Left forelimb (tissue), 1 donor: Measurements from ENCODE around the gene HOTAIR.

ENCODE experiments used
- DNase-seq: peaks from one replicate; pipeline ENCODE4 v3.0.0-alpha.2; 2018; ENCODE audit warnings: low spot score

The HOTAIR gene

GRCh38 chr12:53959314-53959713, 15.4 kb downstream of the HOTAIR start:
- no peak for DNase-seq

DNA sequence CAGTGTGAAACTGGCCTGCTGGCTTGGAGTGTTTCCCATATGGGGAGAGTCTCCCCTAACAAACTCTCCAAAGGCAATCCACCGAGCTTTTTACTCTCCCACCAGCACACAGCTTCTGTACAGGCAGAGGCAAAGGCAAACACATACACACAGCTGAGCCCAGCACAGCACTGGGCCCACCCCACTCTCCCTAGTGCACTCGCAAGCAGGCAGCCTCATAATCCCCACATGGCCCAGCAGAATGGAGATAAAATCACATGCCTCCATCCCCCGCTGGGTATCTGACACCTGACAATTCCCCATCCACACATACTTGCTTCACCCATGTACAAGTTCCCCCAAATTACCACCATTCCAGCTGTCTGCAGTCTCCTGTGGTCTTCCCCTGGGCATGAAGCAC, 16.6 kb downstream of the HOTAIR start:
- no peak for DNase-seq

DNA sequence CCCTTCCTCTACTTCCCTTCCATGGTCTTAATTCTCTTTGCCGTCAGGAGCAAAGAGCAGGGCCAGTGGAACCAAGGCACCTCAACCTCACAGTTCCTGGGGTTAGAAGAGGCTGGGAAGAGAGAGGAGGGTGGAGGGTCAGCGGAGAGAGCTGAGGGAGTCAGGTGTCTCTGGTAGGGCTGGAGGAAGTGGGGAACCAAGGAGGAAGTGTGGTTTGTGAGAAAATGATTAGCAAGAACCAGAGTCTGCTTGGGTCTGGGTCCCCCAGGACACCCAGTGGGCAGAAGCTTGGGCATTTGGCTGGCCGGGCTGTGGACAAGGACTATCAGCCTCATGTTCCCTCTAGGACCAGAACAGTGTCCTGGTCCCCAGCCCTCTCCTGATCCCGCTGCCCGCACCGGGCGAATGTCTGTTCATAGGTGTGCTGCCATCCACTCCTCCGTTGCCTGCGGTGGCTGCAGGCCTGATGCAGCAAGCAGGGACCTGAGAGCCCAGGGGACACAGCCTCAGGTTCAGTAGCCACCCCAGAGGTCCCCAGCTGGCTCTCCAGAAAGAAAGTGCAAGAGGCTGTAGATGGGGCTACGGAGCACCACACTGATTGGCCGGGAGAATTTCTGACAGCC, 17.7 kb downstream of the HOTAIR start:
- no peak for DNase-seq

- no peak for DNase-seq
These were observed 18.4 kb downstream of the HOTAIR start for GRCh38 chr12:53956251-53956887.

- DNase-seq: no peak
These were observed 18.9 kb downstream of the HOTAIR start for GRCh38 chr12:53955776-53956250.

DNA sequence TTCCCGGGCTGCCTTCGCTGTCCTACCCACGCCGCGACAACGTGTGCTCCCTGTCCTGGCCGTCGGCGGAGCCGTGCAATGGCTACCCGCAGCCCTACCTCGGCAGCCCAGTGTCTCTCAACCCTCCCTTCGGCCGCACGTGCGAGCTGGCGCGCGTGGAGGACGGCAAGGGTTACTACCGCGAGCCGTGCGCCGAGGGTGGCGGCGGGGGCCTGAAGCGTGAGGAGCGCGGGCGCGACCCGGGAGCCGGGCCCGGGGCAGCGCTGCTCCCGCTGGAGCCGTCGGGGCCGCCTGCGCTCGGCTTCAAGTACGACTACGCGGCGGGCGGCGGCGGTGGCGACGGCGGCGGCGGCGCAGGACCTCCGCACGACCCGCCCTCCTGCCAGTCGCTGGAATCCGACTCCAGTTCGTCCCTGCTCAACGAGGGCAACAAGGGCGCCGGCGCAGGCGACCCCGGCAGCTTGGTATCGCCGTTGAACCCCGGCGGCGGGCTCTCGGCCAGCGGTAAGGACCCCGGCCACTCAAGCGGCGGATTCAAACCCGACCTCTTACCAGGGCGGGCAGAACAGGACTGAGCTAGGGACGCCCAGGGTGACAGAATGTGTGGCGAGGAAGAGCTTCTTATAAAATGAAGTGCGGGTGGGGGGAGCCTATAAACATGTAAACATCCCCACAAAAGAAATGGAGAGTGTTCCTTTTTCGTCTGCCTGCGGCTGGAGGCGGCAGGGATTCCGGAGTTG, 19.5 kb downstream of the HOTAIR start:
- no peak for DNase-seq

DNA sequence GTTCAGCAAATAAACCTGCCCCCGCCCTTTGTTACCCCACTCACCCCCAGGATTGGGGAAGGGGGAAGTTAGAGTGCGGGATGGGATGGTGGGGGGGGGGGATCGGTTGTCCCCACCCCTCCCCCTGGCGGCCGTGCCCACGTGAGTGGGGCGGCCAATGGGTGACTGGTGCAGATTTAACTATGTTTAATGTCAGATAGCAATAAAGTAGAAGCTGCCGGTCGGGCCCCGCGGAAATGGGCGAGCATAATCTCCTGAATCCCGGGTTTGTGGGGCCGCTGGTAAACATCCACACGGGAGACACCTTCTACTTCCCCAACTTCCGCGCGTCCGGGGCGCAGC, 20.1 kb downstream of the HOTAIR start, which contains the start of gene HOXC12:
Gene HOXC12 (plus strand): TSS at position 210 of the 342 bp plus-strand sequence. CDS start 27 bp downstream, at position 237.
- no peak for DNase-seq

DNA sequence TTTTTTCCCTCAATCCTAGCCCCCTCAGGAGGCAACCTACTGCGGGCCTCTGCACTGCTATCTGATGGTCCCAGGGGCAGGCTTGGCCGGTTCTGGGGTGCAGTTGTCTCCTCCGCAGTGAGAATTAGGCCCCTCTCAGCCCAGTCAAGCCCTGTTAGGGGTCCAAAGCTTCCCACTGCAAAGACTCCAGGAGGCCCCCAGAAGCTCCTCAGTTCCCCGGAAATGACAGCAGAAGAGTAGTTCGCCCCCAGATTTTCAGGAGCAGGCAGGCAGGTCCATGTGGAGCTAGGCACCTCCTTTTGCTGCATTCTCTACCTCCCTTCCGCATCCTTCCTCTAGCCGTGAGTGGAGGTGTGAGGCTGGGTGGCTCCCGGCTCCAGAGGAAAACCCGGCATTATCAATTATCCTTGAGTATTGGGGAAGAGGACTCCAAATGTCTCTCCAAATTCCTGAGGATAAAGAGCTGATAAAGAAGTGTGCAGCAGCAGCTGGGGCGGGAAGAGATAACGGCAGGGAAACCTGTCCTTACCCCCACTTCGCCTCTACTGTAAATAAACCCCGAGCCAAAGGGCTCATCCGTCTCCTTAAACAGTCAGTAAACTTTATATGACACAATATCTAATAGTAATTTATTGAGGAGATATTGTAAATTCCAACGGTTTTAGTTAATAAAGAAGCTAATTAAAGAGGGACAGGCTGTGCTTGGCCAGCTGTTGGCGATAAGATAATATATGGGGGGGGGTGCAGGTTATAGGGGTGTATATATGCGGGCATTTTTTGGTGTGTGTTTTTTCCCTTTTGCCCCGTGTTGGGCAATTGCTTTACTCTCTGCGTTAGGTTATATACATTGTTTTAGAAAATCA, 20.7 kb downstream of the HOTAIR start:
- no peak for DNase-seq

- DNase-seq: no peak
These were observed 21.7 kb downstream of the HOTAIR start for GRCh38 chr12:53952871-53953734.

DNA sequence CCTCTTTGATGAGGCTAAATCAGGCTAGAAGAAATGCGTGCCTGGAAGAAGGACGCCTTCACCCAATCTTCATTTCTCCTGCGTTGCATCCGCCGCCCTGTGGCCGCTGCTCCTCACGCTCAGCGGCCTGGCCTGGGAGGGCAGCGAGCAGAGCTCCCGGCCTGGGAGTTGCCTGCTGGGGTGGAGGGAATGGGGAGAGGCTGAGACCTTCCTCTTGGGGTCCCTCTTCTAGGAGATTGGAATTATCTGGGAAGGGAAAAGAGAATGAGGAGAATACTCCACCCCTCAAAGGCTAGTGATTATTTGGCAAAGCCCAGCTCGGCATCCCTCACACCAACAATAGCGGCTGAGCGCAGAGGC, 22.4 kb downstream of the HOTAIR start:
- no peak for DNase-seq

DNA sequence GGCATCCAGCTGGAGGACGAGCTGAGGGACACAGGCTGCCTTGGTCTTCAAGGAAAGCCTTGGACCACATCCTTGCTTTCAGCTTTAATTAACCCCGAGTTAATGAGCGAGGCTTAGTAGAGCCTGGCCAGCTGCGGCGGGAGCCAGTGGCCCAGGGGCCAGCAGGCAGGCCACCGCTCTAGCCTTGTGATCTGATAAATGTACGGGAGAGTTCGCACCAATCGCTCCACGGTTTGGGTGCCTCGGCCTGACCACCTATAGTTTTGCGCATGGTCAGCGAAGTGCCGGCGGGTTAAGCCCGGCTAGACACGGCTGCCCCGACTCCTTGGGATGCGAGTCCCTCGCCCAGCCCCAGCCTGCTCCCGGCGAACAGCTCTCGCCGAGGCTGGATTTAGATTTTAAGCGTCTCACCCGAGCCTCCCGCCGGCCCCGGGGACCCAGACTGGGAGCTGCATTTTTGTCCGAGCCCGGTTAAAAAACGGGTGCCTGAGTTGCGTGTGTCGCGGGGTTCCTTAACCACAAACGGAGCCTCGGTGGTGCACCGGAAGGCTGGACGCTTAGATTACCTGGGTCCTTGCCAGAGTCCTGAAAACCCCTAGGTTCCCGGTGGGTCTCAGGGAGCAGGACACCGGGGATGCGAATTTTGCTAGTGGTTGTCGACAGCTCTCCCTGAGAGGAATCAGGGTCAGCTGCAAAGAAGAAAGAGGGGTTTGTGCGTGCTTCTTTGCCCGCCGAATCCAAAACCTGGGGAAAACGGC, 23.0 kb downstream of the HOTAIR start:
- no peak for DNase-seq

- DNase-seq: no peak
These were observed 23.8 kb downstream of the HOTAIR start for GRCh38 chr12:53950789-53951576.

- DNase-seq: no peak
These were observed 24.3 kb downstream of the HOTAIR start for GRCh38 chr12:53950437-53950773.

GRCh38 chr12:53949631-53950436, 24.9 kb downstream of the HOTAIR start:
- no peak for DNase-seq

GRCh38 chr12:53948650-53949593, 25.8 kb downstream of the HOTAIR start:
- DNase-seq: no peak

GRCh38 chr12:53947743-53948142, 27.0 kb downstream of the HOTAIR start:
- DNase-seq: no peak

GRCh38 chr12:53944907-53945847, 29.6 kb downstream of the HOTAIR start:
- peak; percentile 60 for DNase-seq
